Islet precursor cell (in vitro differentiated cells): ENCODE data around the gene ACSM2A.
"Not testable (repeated sequence)": the region's sequence is repeated elsewhere in the genome, so short reads cannot be mapped to it uniquely, and the experiment has no call there.

Source experiments
- DNase-seq: peaks from one replicate; pipeline ENCODE4 v3.0.0-alpha.2; 2018

Gene ACSM2A

GRCh38 chr16:20459227-20459626 lies 7.9 kb downstream of the ACSM2A start:
- DNase-seq, result not testable (repeated sequence)

DNA sequence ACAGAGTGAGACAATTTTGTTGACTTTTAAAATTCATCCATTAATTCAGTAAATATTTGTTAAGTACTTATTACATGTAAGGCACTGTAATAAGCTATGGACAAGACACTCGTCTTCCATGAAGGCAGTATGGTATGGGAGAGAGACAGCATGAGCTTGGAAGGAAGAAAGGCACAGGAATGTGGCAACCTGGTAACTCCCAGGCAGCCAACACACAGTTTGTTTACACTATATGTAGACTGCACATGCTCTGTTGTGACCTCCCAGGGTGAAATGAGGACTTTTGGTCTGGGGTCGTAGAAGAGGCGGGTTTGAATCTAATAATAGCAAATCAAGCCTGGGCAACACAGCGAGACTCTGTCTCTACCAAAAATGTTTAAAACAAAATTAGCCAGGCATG lies 9.0 kb downstream of the ACSM2A start:
- not testable (repeated sequence) for DNase-seq

DNA sequence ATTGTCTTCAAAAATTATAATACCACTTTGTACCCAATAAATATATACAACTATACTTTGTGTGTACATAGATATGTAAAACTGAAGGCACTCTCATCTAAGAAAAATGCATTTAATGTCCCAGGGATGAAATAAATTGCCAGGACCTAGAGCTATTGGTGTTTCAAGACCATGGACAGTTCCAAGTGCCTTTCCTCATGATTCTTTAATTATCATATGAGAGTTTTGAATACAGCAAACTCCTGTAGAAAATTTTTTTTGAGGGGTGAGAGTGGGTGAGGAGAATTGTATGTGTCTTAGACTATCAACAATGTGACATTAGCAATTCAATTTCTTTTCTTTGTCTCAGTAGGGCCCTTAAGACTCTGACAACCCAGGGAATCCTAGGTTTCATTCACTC lies 17.6 kb downstream of the ACSM2A start:
- DNase-seq, result not testable (repeated sequence)

DNA sequence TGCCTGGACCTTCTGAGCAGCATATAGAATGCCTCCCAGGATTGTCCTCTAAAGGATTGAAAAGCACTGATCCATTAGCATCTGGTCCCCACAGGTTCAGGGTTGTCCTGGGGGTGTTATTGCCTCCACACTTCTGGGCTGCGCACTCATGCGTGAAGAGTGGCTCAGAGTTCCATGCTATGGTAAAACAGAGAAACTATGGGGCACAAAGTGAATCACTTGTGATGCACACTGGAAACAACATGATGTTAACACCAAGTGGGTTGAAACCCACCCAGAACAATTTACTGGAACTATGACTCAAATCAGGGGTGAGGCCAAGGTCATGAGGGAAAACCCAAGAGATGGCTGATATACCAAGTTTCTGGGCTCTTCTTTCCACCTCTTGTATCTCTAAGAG lies 18.6 kb downstream of the ACSM2A start:
- DNase-seq, result not testable (repeated sequence)

- not testable (repeated sequence) for DNase-seq
These were observed 19.4 kb downstream of the ACSM2A start for GRCh38 chr16:20470732-20471131.

DNA sequence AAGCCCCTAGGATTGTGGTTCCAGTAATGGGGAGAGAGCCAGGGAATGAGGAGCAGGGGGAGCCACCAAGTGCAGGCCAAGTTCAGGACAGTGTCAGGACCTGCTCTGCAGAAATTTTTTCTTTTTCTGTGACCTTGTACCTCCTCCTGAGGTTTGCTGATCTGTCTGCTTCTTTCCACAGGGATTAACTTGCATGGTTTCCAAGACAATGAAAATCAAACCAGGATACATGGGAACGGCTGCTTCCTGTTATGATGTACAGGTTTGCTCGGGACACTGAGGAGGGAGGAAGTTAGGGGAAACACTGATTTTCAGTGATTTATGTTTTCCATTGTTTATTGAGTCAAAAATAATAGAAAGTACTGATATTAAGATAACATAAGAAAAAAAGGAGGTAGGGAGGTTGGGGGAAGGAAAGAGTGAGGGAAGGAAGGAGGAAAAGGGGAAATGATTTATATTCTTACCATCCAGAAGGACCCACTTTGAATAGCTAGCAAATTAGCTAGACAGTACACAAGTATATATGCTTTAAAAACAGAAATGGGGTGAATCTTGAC lies 25.9 kb downstream of the ACSM2A start:
- not testable (repeated sequence) for DNase-seq

DNA sequence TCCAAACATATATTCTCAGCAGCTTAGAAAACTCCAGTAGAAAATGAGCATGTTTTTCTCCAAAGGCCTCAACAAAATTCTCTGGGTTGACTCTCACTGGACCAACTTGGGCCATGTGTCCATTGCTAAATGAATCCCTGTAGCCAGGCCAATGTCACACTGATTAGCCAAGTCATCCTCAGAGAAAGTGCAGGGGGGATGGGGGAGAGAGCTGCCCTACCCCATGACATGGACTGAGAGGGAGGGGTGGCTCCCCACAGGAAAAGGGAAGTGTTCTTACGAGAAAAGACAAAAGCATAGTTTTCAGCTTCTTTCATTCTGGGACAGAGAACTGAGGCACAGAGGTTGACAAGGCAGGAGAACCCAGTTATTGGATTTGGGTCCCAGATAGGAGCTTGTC lies 32.7 kb downstream of the ACSM2A start:
- not testable (repeated sequence) for DNase-seq

- no peak for DNase-seq
These were observed 33.4 kb downstream of the ACSM2A start for GRCh38 chr16:20484726-20485125.

DNA sequence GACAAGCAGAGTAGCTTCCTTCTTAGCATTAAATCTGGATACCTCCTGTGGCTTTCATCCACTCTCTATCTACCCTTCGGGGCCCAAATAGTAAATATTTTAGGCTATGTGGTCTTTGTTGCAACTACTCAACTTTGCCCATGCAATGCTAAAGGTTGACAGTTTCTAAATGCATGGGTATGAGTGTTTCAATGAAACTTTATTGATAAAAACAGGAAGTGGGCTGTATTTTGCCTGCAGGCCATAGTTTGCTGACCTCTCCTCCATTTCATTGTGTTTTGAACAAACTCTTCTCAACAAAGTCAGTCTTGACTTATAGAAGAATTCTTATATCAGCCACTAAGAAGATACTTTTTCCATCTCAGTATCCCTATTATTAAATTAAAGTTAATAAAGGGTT lies 34.1 kb downstream of the ACSM2A start:
- DNase-seq, result no peak

DNA sequence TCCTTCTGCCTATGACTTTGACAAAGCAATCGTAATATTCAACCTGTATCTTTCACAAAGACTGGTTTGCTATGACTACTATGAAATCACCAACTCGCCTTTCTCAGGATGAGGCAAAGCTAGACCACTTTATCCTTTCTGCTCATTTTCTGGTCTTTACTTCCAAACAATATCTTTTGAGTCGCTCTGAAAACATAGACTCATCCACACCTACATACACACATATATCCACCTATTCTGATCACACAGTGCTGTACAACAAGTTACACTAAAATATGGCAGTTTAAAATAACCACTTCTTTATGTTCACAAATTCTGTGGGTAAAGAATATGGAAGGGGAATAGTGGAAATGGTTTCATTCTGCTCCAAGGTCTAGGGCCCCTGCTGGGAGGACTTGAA lies 39.7 kb downstream of the ACSM2A start:
- DNase-seq, result not testable (repeated sequence)

DNA sequence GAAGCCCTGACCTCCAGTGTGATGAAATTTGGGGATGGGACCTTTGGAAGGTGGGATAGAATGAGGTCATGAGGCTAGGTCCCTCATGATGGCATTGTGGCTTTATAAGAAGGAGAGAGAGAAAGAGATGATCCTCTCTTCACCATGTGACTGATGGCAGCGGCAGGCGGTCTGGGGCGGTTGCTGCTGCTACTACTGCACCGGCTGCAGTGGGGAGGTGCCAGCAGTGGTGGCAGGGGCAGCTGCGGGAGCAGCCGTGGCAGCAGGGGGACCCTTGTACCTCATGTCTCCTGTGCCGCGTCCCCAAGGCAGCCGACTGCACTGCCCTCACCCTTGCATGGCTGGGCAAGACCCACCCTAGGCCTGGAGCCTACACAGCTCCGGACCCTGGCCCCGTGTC lies 40.1 kb downstream of the ACSM2A start:
- not testable (repeated sequence) for DNase-seq

DNA sequence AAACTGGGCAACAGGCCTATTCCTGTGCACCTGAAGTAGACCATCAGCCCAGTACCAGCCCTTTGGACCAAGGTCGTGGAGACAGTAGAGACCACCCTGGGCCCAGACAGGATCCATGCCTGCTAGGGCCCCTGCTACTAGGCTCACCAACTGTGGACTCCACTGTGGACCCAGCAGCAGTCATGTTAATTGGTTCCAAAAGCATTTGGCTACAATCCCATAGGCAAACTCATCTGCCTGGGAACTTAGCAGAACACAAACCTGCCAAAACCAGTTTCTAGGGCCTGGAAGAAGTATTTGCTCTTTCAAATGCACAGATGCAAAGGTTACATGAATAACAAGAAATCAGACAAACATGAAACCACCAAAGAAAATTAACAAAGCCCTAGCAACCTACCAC lies 53.1 kb downstream of the ACSM2A start:
- DNase-seq, result no peak

DNA sequence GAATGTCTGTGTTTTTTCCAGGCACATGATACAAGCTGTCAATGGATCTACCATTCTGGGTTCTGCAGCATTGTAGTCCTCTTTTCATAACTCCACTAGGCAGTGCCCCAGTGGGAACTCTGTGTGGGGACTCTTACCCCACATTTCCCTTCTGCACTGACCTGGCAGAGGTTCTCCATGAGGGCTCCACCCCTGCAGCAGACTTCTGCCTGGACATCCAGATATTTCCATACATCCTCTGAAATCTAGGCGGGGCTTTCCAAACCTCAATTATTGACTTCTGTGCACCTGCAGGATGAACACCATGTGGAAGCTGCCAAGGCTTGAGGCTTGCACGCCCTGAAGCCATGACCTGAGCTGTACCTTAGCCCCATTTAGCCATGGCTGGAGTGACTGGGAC lies 56.0 kb downstream of the ACSM2A start:
- no peak for DNase-seq

DNA sequence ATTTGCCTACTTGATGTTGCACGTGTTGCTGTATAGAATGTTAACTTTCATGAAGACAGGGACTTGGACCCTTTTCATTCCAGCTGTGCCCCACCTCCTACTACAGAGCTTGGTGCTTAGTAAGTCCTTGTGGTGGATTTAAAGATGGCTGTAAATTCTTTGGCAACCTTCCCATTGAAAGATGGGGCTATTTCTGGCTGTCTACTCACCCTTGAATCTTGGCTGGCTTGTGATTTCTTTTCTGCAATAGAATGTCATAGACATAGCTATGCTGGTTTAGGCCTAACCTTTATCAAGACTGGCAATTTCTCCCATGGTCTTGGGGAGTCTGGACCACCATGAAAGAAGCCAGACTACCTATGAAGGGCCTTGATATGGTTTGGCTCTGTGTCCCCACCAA lies 59.0 kb downstream of the ACSM2A start:
- DNase-seq, result no peak

DNA sequence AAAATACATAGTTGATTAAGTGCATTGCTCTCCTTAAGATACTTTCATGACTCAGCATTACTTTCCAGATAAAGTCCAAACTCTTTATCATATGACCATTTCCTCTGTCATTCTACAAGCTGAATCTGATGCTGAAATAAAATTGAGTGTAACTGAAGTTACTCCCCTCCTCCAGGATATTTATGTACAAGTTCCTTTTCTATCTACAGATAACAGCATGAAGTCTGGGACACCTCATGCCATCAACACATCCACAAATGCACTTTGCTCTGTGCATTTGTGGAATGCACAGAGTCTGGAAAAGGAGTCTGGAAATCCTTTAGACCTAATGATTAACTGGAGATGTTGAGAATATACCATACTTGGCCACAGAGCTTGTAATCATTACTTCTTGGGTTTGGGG lies 64.4 kb downstream of the ACSM2A start:
- DNase-seq, result no peak

GRCh38 chr16:20517149-20517548 lies 65.8 kb downstream of the ACSM2A start:
- DNase-seq, result no peak

DNA sequence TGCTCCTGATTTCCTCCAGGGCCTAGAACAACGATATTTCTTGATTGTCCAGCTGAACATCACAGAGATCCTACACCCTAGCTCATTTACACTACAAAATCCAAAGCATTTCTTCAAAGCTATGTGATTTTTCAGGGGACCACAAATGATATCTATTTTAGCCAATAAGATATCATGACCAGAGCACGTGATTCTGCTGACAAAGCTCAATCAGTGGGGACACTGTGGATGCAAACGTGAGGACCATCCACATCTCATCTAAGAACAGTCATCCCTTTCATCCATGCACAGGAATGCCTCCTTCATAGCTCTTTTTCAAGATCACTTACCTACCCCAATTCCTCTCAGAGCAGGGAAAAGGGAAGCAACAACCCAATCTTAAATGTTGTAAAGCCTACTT lies 67.9 kb downstream of the ACSM2A start:
- DNase-seq, result no peak

- DNase-seq, result no peak
These were observed 68.8 kb downstream of the ACSM2A start for GRCh38 chr16:20520103-20520502.

GRCh38 chr16:20531795-20532194 lies 80.5 kb downstream of the ACSM2A start:
- DNase-seq, result not testable (repeated sequence)

DNA sequence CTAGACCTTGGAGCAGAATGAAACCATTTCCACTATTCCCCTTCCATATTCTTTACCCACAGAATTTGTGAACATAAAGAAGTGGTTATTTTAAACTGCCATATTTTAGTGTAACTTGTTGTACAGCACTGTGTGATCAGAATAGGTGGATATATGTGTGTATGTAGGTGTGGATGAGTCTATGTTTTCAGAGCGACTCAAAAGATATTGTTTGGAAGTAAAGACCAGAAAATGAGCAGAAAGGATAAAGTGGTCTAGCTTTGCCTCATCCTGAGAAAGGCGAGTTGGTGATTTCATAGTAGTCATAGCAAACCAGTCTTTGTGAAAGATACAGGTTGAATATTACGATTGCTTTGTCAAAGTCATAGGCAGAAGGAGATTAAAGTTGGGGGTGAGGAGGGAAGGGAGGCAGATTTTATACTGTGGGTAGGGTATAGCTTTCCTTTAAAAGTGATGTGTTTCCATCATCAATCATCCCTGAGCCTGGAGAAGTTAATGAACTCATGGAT lies 81.0 kb downstream of the ACSM2A start:
- not testable (repeated sequence) for DNase-seq

DNA sequence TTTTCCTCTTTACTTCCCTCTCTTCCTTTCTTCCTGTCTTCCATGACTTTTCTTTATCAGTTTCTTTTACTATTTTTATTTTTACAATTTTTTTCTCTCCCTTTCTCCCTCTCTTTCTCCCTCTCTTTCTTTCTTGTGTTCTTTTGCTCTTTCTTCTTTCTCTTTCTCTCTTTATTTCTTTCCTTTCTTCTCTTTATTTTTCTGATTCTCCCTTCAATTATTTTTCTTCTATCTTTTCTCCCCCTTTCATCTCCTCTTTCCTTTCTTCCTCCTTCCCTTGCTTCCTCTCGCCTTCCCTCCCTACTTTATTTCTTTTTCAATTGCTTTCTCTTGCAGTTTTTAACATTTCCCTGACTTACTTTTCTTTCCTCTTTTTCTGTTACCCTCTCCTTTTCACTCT lies 85.3 kb downstream of the ACSM2A start:
- not testable (repeated sequence) for DNase-seq
